Endothelial cell of hepatic sinusoid (primary cell): ENCODE data around the gene CLCNKA.
"Not testable (repeated sequence)": the region's sequence is repeated elsewhere in the genome, so short reads cannot be mapped to it uniquely, and the experiment has no call there.

Experiments used
- in situ Hi-C: cut with HindIII; loops from 2 replicates; pipeline ENCODE4 v1.10.0; 2017; ENCODE audit warnings: low sequenced_read_pairs

CLCNKA gene

GRCh38 chr1:15997076-15997585 lies 24.7 kb upstream of the CLCNKA start:
- in situ Hi-C loops, result no loop called here

GRCh38 chr1:15997637-15998280 lies 24.1 kb upstream of the CLCNKA start:
- in situ Hi-C loops, result no loop called here

- in situ Hi-C loops, result no loop called here
These were observed 22.9 kb upstream of the CLCNKA start for GRCh38 chr1:15998929-15999328.

- in situ Hi-C loops, result not testable (repeated sequence)
These were observed 20.6 kb upstream of the CLCNKA start for GRCh38 chr1:16001274-16001673.

GRCh38 chr1:16005597-16005996 lies 16.2 kb upstream of the CLCNKA start:
- in situ Hi-C loops, result no loop called here

- in situ Hi-C loops, result no loop called here
These were observed 15.8 kb upstream of the CLCNKA start for GRCh38 chr1:16006010-16006409.

GRCh38 chr1:16006552-16007485 lies 15.0 kb upstream of the CLCNKA start:
- in situ Hi-C loops, result no loop called here

GRCh38 chr1:16007671-16008341 lies 14.0 kb upstream of the CLCNKA start:
- in situ Hi-C loops, result no loop called here

- in situ Hi-C loops, result no loop called here
These were observed 12.8 kb upstream of the CLCNKA start for GRCh38 chr1:16009030-16009460.

- in situ Hi-C loops, result no loop called here
These were observed 12.2 kb upstream of the CLCNKA start for GRCh38 chr1:16009678-16010077.

GRCh38 chr1:16010837-16011236 lies 11.0 kb upstream of the CLCNKA start:
- in situ Hi-C loops, result no loop called here

GRCh38 chr1:16011936-16012589 lies 9.8 kb upstream of the CLCNKA start:
- in situ Hi-C loops, result no loop called here

- in situ Hi-C loops, result no loop called here
These were observed 9.1 kb upstream of the CLCNKA start for GRCh38 chr1:16012590-16013219.

- in situ Hi-C loops, result no loop called here
These were observed 8.5 kb upstream of the CLCNKA start for GRCh38 chr1:16013220-16013907.

- in situ Hi-C loops, result no loop called here
These were observed 8.0 kb upstream of the CLCNKA start for GRCh38 chr1:16013908-16014258.

- in situ Hi-C loops, result no loop called here
These were observed 7.0 kb upstream of the CLCNKA start for GRCh38 chr1:16014509-16015482.

GRCh38 chr1:16015491-16015890 lies 6.3 kb upstream of the CLCNKA start:
- in situ Hi-C loops, result no loop called here

- in situ Hi-C loops, result no loop called here
These were observed 5.6 kb upstream of the CLCNKA start for GRCh38 chr1:16015960-16016901.
